Mesenchymal stem cell (in vitro differentiated cells and primary cell): ENCODE results near the gene PKP3. TPM values are rescaled to one million over a fixed set of nuclear protein-coding genes. Genes with fewer than 3 reads are reported as not detected.

ENCODE experiments used
- DNase-seq: peaks from one replicate; pipeline ENCODE4 v3.0.0-alpha.2; 2013
- H2AFZ ChIP-seq: one replicate; pipeline ENCODE4 v1.6.1; 2013; ENCODE audit warnings: low read depth, mild to moderate bottlenecking, control low read depth, inconsistent platforms, low read length, moderate library complexity
- H2AK5ac ChIP-seq: 2 replicates; pipeline ENCODE4 v1.6.1; 2013; ENCODE audit warnings: low read length, moderate library complexity, mild to moderate bottlenecking, inconsistent platforms; ENCODE audit not compliant: severe bottlenecking
- H2BK120ac ChIP-seq: one replicate; pipeline ENCODE4 v1.6.1; 2013; ENCODE audit warnings: low read depth, mild to moderate bottlenecking, inconsistent platforms, low read length, moderate library complexity
- H2BK12ac ChIP-seq, 2 experiments: one replicate each; pipeline ENCODE4 v1.6.1; 2013; ENCODE audit warnings: inconsistent platforms in 2 of 2, low read length in 2 of 2, mild to moderate bottlenecking in 2 of 2, moderate library complexity in 2 of 2, control low read depth in 1 of 2
- H2BK15ac ChIP-seq: one replicate; pipeline ENCODE4 v1.6.1; 2013; ENCODE audit warnings: mild to moderate bottlenecking, low read depth, inconsistent platforms; ENCODE audit not compliant: poor library complexity, severe bottlenecking
- H2BK5ac ChIP-seq: 2 replicates; pipeline ENCODE4 v1.6.1; 2013; ENCODE audit warnings: low read depth, mild to moderate bottlenecking, low read length, control low read depth, inconsistent platforms; ENCODE audit not compliant: poor library complexity, severe bottlenecking
- H3K14ac ChIP-seq, 2 experiments: one replicate each; pipeline ENCODE4 v1.6.1; 2013; ENCODE audit warnings: inconsistent platforms in 2 of 2, low read length in 2 of 2, control low read depth in 1 of 2, mild to moderate bottlenecking in 1 of 2, moderate library complexity in 1 of 2
- H3K18ac ChIP-seq, 2 experiments: one replicate each; pipeline ENCODE4 v1.6.1; 2013; ENCODE audit warnings: inconsistent platforms in 2 of 2, low read length in 2 of 2, control low read depth in 1 of 2, low read depth in 1 of 2, mild to moderate bottlenecking in 1 of 2
- H3K23ac ChIP-seq, 2 experiments: one replicate each; pipeline ENCODE4 v1.6.1; 2013; ENCODE audit warnings: inconsistent platforms in 2 of 2, low read length in 2 of 2, mild to moderate bottlenecking in 2 of 2, moderate library complexity in 2 of 2, control low read depth in 1 of 2
- H3K27ac ChIP-seq: 2 replicates; pipeline ENCODE4 v1.5.1; 2013; ENCODE audit warnings: mild to moderate bottlenecking, moderate library complexity, low read length, control low read depth, inconsistent platforms; ENCODE audit not compliant: poor library complexity, severe bottlenecking
- H3K27me3 ChIP-seq, 2 experiments: 2 replicates each; pipeline versions ENCODE4 v1.6.1 to v1.7.0; 2013; ENCODE audit warnings: low read length in 2 of 2, mild to moderate bottlenecking in 2 of 2, moderate library complexity in 2 of 2, control low read depth in 1 of 2, inconsistent platforms in 1 of 2; ENCODE audit not compliant: control insufficient read depth in 1 of 2, insufficient read depth in 1 of 2
- H3K36me3 ChIP-seq, 2 experiments: 2 replicates each; pipeline versions ENCODE4 v1.6.1 to v1.7.0; 2013; ENCODE audit warnings: low read length in 2 of 2, control low read depth in 1 of 2, inconsistent platforms in 1 of 2, low read depth in 1 of 2, mild to moderate bottlenecking in 1 of 2; ENCODE audit not compliant: insufficient read depth in 2 of 2, control insufficient read depth in 1 of 2
- H3K4ac ChIP-seq, 2 experiments: one replicate each; pipeline ENCODE4 v1.6.1; 2013; ENCODE audit warnings: inconsistent platforms in 2 of 2, low read length in 2 of 2, mild to moderate bottlenecking in 2 of 2, moderate library complexity in 2 of 2, control low read depth in 1 of 2, low read depth in 1 of 2
- H3K4me1 ChIP-seq: 2 replicates; pipeline ENCODE4 v1.6.1; 2013; ENCODE audit warnings: low read depth, low read length, control low read depth; ENCODE audit not compliant: control insufficient read depth, insufficient read depth
- H3K4me2 ChIP-seq: 2 replicates; pipeline ENCODE4 v1.6.1; 2013; ENCODE audit warnings: low read length, mild to moderate bottlenecking, inconsistent platforms; ENCODE audit not compliant: poor library complexity, severe bottlenecking
- H3K4me3 ChIP-seq, 2 experiments: 2 replicates each; pipeline versions ENCODE4 v1.5.1 to v1.7.0; 2013; ENCODE audit warnings: low read length in 2 of 2, mild to moderate bottlenecking in 2 of 2, control low read depth in 1 of 2, low read depth in 1 of 2; ENCODE audit not compliant: insufficient read depth in 1 of 2
- H3K79me1 ChIP-seq: replicated peaks from 2 replicates; pipeline ENCODE4 v1.6.1; 2013; ENCODE audit warnings: mild to moderate bottlenecking, control low read depth, low read length, inconsistent platforms; ENCODE audit not compliant: poor library complexity, severe bottlenecking
- H3K9ac ChIP-seq: 2 replicates; pipeline ENCODE4 v1.7.0; 2013; ENCODE audit warnings: mild to moderate bottlenecking, low read length, moderate library complexity
- H3K9me3 ChIP-seq: 2 replicates; pipeline ENCODE4 v1.7.0; 2013; ENCODE audit warnings: mild to moderate bottlenecking, low read length; ENCODE audit not compliant: control insufficient read depth
- H4K8ac ChIP-seq: one replicate; pipeline ENCODE4 v1.6.1; 2013; ENCODE audit warnings: inconsistent platforms, mild to moderate bottlenecking, low read length, moderate library complexity
- H4K91ac ChIP-seq: one replicate; pipeline ENCODE4 v1.6.1; 2013; ENCODE audit warnings: mild to moderate bottlenecking, low read length, inconsistent platforms
- WGBS: methylation state at CpG from one replicate; pipeline ENCODE4 v1.1.7; 2013; ENCODE audit warnings: mixed read lengths; 5-methylcytosine and 5-hydroxymethylcytosine counted together
- small RNA-seq: library from polyadenylated mRNA; stranded (forward); fragments of <200 nt; extraction: miRNeasy Mini kit (QIAGEN cat#:217004); gene quantifications from one replicate; pipeline ENCODE3, GENCODE V24; 2013; ENCODE audit warnings: low read depth

The PKP3 gene

GRCh38 chr11:454043-454442 is 60.0 kb downstream of the PKP3 start:
- H3K4me1 ChIP-seq = peaks cover 42% of the 10 kb centered on the region
- H3K14ac ChIP-seq = no peak overlapping the region
- H3K27me3 ChIP-seq = no peaks in the 10 kb centered on the region
- H3K4me3 ChIP-seq = no peak overlapping the region
- H3K18ac ChIP-seq = no peak overlapping the region
- H4K91ac ChIP-seq = no peak overlapping the region
- H3K23ac ChIP-seq = no peak overlapping the region
- H3K79me1 ChIP-seq = peaks cover 40% of the 10 kb centered on the region
- no peak overlapping the region for H2BK12ac ChIP-seq
- H2AFZ ChIP-seq = no peak overlapping the region
- no peak overlapping the region for H3K4ac ChIP-seq
- H2BK120ac ChIP-seq = no peak overlapping the region
- no peak overlapping the region for H3K9ac ChIP-seq
- no peak overlapping the region for H2BK5ac ChIP-seq
- no peak overlapping the region for H2BK15ac ChIP-seq
- 97% methylated on average over 9 of the region's 9 CpGs for WGBS
- no peak overlapping the region for H2AK5ac ChIP-seq
- peaks cover 18 to 50% of the 10 kb centered on the region in 2 experiments for H3K36me3 ChIP-seq
- H3K4me2 ChIP-seq = no peak overlapping the region
- DNase-seq = no peak
- no peak overlapping the region for H3K27ac ChIP-seq
- H3K9me3 ChIP-seq = no peaks in the 10 kb centered on the region
- no peak overlapping the region for H4K8ac ChIP-seq

Small RNA genes lying within 50 kb of the gene (small RNA-seq; reads per million reads assigned to genes)
- gene RN7SL838P = not detected
